Fibroblast of lung (primary cell): ENCODE data around the gene YTHDF2. TPM values are rescaled to one million over a fixed set of nuclear protein-coding genes. Genes with fewer than 3 reads are reported as not detected.
A peak's percentile ranks its signal among the peaks of the same experiment; 100 is the strongest.

Experiments
- DNase-seq, 2 donors: peaks; one replicate each; pipeline versions ENCODE4 v3.0.0 to v3.0.0-alpha.2; 2010; ENCODE audit warnings: low read depth in 2 of 2
- H2AFZ ChIP-seq: 2 replicates; pipeline ENCODE4 v1.5.1; 2012; ENCODE audit warnings: low read length, control low read depth, inconsistent platforms
- H3K27ac ChIP-seq: 2 replicates; pipeline ENCODE4 v1.5.1; 2011; ENCODE audit warnings: low read length, control low read depth; ENCODE audit not compliant: insufficient read depth
- H3K27me3 ChIP-seq: 2 replicates; pipeline ENCODE4 v1.5.1; 2011; ENCODE audit warnings: mild to moderate bottlenecking, low read length; ENCODE audit not compliant: control insufficient read depth, insufficient read depth
- H3K36me3 ChIP-seq: 2 replicates; pipeline ENCODE4 v1.5.1; 2011; ENCODE audit warnings: low read length; ENCODE audit not compliant: control insufficient read depth, insufficient read depth
- H3K4me1 ChIP-seq: 2 replicates; pipeline ENCODE4 v1.5.1; 2011; ENCODE audit warnings: low read length; ENCODE audit not compliant: control insufficient read depth, insufficient read depth; ENCODE audit errors: extremely low read depth
- H3K4me2 ChIP-seq: 2 replicates; pipeline ENCODE4 v1.5.1; 2011; ENCODE audit warnings: low read length, control low read depth; ENCODE audit not compliant: insufficient read depth; ENCODE audit errors: extremely low read depth
- H3K4me3 ChIP-seq, 4 experiments: fragments of 200-600 bp in 1 of 4; sonication (generic) in 1 of 4; replicated peaks in 1 of 4; 2 replicates each; pipeline ENCODE4 v1.5.1; 2011 to 2016; ENCODE audit warnings: low read length in 4 of 4, low read depth in 3 of 4, mild to moderate bottlenecking in 3 of 4, control low read depth in 2 of 4, inconsistent platforms in 1 of 4, mixed read lengths in 1 of 4; ENCODE audit not compliant: insufficient read depth in 1 of 4; ENCODE audit errors: control extremely low read depth in 1 of 4
- H3K79me2 ChIP-seq: 2 replicates; pipeline ENCODE4 v1.5.1; 2012; ENCODE audit warnings: mild to moderate bottlenecking, low read length, inconsistent platforms; ENCODE audit not compliant: control insufficient read depth, insufficient read depth
- H3K9ac ChIP-seq: 2 replicates; pipeline ENCODE4 v1.5.1; 2011; ENCODE audit warnings: mild to moderate bottlenecking, low read length, control low read depth; ENCODE audit not compliant: insufficient read depth
- H3K9me3 ChIP-seq: 2 replicates; pipeline ENCODE4 v1.5.1; 2012; ENCODE audit warnings: low read depth, low read length; ENCODE audit not compliant: control insufficient read depth, insufficient read depth
- H4K20me1 ChIP-seq: 2 replicates; pipeline ENCODE4 v1.5.1; 2011; ENCODE audit warnings: low read length; ENCODE audit not compliant: control insufficient read depth, insufficient read depth; ENCODE audit errors: extremely low read depth
- EZH2 ChIP-seq: IDR thresholded peaks from 2 replicates; pipeline ENCODE4 v1.5.1; 2012; ENCODE audit warnings: low read length, control low read depth, mild to moderate bottlenecking; ENCODE audit errors: missing control alignments
- polyA plus RNA-seq, 2 donors: library from polyadenylated mRNA; depleted of rRNA in 1 of 2; stranded (reverse) in 1 of 2; unstranded in 1 of 2; fragments of >200 nt; gene quantifications; 2 replicates each; pipeline ENCODE4 v1.2.1, GENCODE V29; 2011 to 2012; ENCODE audit warnings: missing spikeins in 1 of 2
- total RNA-seq: library from RNA; depleted of rRNA; stranded (reverse); fragments of >200 nt; gene quantifications from 2 replicates; pipeline ENCODE4 v1.2.1, GENCODE V29; 2014
- TF ChIP-seq, protein P1 (sequence below), 2 donors: IDR thresholded peaks in 1 of 2; conservative IDR thresholded peaks in 1 of 2; 1 replicate in 1 of 2; 2 replicates in 1 of 2; pipeline ENCODE4 v1.5.1; 2011 to 2012; ENCODE audit warnings: low read length in 2 of 2, control low read depth in 1 of 2, inconsistent platforms in 1 of 2, low read depth in 1 of 2, mild to moderate bottlenecking in 1 of 2

Gene YTHDF2
- total and polyA plus RNA-seq, 2 donors (not counting 1 experiment from before 2014, with no cell fraction given) = 57.5 to 89.0 TPM

DNA sequence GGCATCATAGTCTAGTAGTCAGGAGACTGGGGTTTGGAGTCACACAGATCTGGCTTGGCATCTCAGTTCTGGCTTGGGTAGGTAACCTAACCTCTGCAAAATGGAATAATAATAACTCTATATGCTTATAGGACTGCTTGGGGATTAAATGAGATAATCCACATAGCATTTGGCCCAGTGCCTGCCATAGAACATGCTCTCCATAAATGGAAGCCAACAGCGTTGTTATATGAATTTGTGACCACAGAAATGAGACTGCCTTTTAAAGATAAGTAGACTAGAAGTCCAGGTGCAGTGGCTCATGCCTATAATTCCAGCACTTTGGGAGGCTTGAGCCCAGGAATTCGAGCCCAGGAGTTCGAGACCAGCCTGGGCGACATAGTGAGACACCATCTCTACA, 71.2 kb downstream of the YTHDF2 start:
- no peaks in the 10 kb centered on the region for H3K36me3 ChIP-seq
- H3K27me3 ChIP-seq = peaks cover 14% of the 10 kb centered on the region
- no peak overlapping the region for H3K4me3 ChIP-seq
- no peak overlapping the region for H3K9ac ChIP-seq
- H3K9me3 ChIP-seq = no peaks in the 10 kb centered on the region
- no peak overlapping the region for H3K27ac ChIP-seq
- no peaks in the 10 kb centered on the region for H3K4me1 ChIP-seq
- no peak overlapping the region for H3K4me2 ChIP-seq
- no peaks in the 10 kb centered on the region for H3K79me2 ChIP-seq
- H4K20me1 ChIP-seq = no peaks in the 10 kb centered on the region
- no peak for DNase-seq
- no peak for TF ChIP-seq EZH2
- TF ChIP-seq, protein P1, sequence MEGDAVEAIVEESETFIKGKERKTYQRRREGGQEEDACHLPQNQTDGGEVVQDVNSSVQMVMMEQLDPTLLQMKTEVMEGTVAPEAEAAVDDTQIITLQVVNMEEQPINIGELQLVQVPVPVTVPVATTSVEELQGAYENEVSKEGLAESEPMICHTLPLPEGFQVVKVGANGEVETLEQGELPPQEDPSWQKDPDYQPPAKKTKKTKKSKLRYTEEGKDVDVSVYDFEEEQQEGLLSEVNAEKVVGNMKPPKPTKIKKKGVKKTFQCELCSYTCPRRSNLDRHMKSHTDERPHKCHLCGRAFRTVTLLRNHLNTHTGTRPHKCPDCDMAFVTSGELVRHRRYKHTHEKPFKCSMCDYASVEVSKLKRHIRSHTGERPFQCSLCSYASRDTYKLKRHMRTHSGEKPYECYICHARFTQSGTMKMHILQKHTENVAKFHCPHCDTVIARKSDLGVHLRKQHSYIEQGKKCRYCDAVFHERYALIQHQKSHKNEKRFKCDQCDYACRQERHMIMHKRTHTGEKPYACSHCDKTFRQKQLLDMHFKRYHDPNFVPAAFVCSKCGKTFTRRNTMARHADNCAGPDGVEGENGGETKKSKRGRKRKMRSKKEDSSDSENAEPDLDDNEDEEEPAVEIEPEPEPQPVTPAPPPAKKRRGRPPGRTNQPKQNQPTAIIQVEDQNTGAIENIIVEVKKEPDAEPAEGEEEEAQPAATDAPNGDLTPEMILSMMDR (conservative IDR thresholded peaks at IDR 0.05 in 1 of 2, IDR thresholded peaks at IDR 0.05 in 1 of 2; ENCODE audit: low read depth in 1 of 2, low read length in 2 of 2) = no peak
- no peak overlapping the region for H2AFZ ChIP-seq

DNA sequence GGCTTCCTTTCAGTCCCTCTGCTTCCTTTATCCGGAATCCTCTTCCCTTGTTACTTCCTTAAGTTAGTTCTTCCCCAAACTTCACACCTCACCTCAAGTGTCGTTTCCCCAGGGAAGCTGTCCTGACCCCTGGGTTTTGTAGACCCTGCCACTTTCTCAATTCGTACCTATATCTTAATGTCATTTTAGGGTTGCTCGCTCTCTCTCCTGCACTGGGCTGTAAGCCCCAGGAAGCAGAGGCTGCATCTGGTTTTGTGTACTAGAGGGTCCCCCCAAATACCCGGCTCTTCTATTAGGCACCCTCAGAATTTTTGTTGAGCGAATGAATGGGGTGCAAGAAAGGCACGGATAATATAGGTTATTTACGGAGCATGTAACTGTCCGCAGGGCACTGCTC, 74.6 kb downstream of the YTHDF2 start:
- Histone ChIP-seq H4K20me1 (no peaks in the 10 kb centered on the region), H3K4me1 (no peaks in the 10 kb centered on the region), H3K79me2 (no peaks in the 10 kb centered on the region), H2AFZ (no peak overlapping the region), H3K36me3 (no peaks in the 10 kb centered on the region), H3K9me3 (no peaks in the 10 kb centered on the region), H3K27ac (no peak overlapping the region), H3K9ac (no peak overlapping the region), H3K27me3 (peaks cover 27% of the 10 kb centered on the region), H3K4me3 (no peak overlapping the region), H3K4me2 (no peak overlapping the region)
- DNase-seq = no peak
- TF ChIP-seq EZH2 = no peak
- TF ChIP-seq, protein P1 (conservative IDR thresholded peaks at IDR 0.05 in 1 of 2, IDR thresholded peaks at IDR 0.05 in 1 of 2; ENCODE audit: low read depth in 1 of 2, low read length in 2 of 2) = no peak

DNA sequence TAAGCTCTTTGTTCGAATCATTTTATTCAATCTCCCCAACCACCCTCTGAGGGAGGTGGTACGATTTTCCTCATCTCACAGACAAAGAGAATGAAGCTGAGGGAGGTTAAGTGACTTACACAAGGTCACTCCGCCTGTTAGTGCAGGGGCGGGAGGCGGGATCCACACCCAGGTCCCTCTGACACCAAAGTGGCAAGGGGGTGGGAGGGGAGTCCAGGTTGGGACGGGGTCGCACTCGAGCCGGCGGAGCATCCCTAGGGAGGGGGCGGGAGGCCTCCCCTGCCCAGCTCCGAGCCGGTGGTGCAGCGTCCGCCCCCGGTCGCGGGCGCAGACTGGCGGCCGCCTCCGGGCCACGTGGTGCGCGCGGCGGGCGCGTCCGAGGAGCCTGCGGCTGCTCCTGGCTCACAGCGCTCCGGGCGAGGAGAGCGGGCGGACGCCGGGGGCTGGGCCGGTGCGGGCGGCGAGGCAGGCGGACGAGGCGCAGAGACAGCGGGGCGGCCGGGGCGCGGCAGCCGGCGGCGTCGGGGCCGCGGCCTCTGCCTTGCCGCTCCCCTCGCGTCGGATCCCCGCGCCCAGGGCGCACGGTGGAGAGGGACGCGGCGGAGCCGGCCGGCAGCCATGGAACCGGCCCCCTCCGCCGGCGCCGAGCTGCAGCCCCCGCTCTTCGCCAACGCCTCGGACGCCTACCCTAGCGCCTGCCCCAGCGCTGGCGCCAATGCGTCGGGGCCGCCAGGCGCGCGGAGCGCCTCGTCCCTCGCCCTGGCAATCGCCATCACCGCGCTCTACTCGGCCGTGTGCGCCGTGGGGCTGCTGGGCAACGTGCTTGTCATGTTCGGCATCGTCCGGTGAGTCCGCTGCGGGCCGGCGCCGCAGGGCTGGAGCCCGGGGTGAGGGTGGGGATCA, 75.3 kb downstream of the YTHDF2 start, which contains the start of gene OPRD1:
OPRD1 (plus strand) TSS at position 405 of the 903 bp plus-strand sequence; CDS start at position 619, 214 bp downstream.
- H3K9ac ChIP-seq = no peak within 1 kb of the TSS
- H2AFZ ChIP-seq = no peak within 1 kb of the TSS
- no peaks in the 10 kb centered on the region for H3K79me2 ChIP-seq
- H3K27ac ChIP-seq = no peak within 1 kb of the TSS
- DNase-seq = peak in 1 of 2 donors; percentile 12
- no peaks in the 10 kb centered on the region for H4K20me1 ChIP-seq
- H3K27me3 ChIP-seq = peaks cover 27% of the 10 kb centered on the region
- TF ChIP-seq, protein P1 (conservative IDR thresholded peaks at IDR 0.05 in 1 of 2, IDR thresholded peaks at IDR 0.05 in 1 of 2; ENCODE audit: low read depth in 1 of 2, low read length in 2 of 2) = no peak
- TF ChIP-seq EZH2 = peak; percentile 60
- H3K36me3 ChIP-seq = no peaks in the 10 kb centered on the region
- H3K4me1 ChIP-seq = no peaks in the 10 kb centered on the region
- H3K4me2 ChIP-seq = no peak within 1 kb of the TSS
- no peak within 1 kb of the TSS for H3K4me3 ChIP-seq
- H3K9me3 ChIP-seq = no peaks in the 10 kb centered on the region
